Smooth muscle cell (in vitro differentiated cells): ENCODE measurements around the gene MYOG. TPM values are rescaled to one million over a fixed set of nuclear protein-coding genes. Genes with fewer than 3 reads are reported as not detected.

Source experiments
- DNase-seq: peaks from one replicate; lab custom pipeline; 2025; ENCODE audit not compliant: unreplicated experiment; lab: John Stamatoyannopoulos, UW
- H2AFZ ChIP-seq: fragments of 200-600 bp; sonication (generic); 2 replicates; pipeline ENCODE4 v1.6.0; 2016; ENCODE audit warnings: antibody characterized with exemption, low read depth, mild to moderate bottlenecking
- H3F3A ChIP-seq: fragments of 200-600 bp; sonication (generic); 2 replicates; pipeline ENCODE4 v1.6.0; 2017; ENCODE audit warnings: antibody characterized with exemption, low read depth
- H3K27ac ChIP-seq: fragments of 200-600 bp; sonication (generic); 2 replicates; pipeline ENCODE4 v1.5.1; 2016; ENCODE audit warnings: low read depth, mild to moderate bottlenecking
- H3K27me3 ChIP-seq: fragments of 200-600 bp; sonication (generic); 2 replicates; pipeline ENCODE4 v1.6.1; 2016; ENCODE audit warnings: low read depth, mild to moderate bottlenecking
- H3K36me3 ChIP-seq: fragments of 200-600 bp; sonication (generic); 2 replicates; pipeline ENCODE4 v1.5.1; 2016; ENCODE audit warnings: low read depth
- H3K4me1 ChIP-seq: fragments of 200-600 bp; sonication (generic); 2 replicates; pipeline ENCODE4 v1.5.1; 2016; ENCODE audit warnings: low read depth
- H3K4me2 ChIP-seq: fragments of 200-600 bp; sonication (generic); 2 replicates; pipeline ENCODE4 v1.6.0; 2016; ENCODE audit warnings: mild to moderate bottlenecking
- H3K4me3 ChIP-seq: fragments of 200-600 bp; sonication (generic); 2 replicates; pipeline ENCODE4 v1.5.1; 2016; ENCODE audit warnings: mild to moderate bottlenecking
- H3K79me2 ChIP-seq: fragments of 200-600 bp; sonication (generic); 2 replicates; pipeline ENCODE4 v1.6.0; 2016; ENCODE audit warnings: low read depth, mild to moderate bottlenecking
- H3K9ac ChIP-seq: fragments of 200-600 bp; sonication (generic); 2 replicates; pipeline ENCODE4 v1.6.0; 2016; ENCODE audit warnings: low read depth
- H3K9me3 ChIP-seq: fragments of 200-600 bp; sonication (generic); replicated peaks from 2 replicates; pipeline ENCODE4 v1.5.1; 2016; ENCODE audit warnings: low read depth
- H4K20me1 ChIP-seq: fragments of 200-600 bp; sonication (generic); 2 replicates; pipeline ENCODE4 v1.6.0; 2016; ENCODE audit warnings: low read depth
- WGBS: methylation state at CpG from one replicate; pipeline ENCODE4 v1.1.7; 2016; ENCODE audit warnings: low lambda C conversion rate; 5-methylcytosine and 5-hydroxymethylcytosine counted together
- polyA plus RNA-seq: library from polyadenylated mRNA; unstranded; fragments of >200 nt; fragmentation: Nextera tagmentation; extraction: Ambion mirVana; gene quantifications from 2 replicates; pipeline ENCODE4 v1.2.1, GENCODE V29; 2016
- total RNA-seq: library from RNA; depleted of rRNA; stranded (reverse); fragments of >200 nt; gene quantifications from 2 replicates; pipeline ENCODE4 v1.2.3, GENCODE V29; 2014
- TF ChIP-seq, protein P1 (sequence below): fragments of 200-600 bp; sonication (generic); IDR thresholded peaks from 2 replicates; pipeline ENCODE4 v1.5.1; 2017; ENCODE audit warnings: borderline replicate concordance, mild to moderate bottlenecking, antibody characterized with exemption; ENCODE audit not compliant: insufficient read depth, poor library complexity, severe bottlenecking

The MYOG gene
- total and polyA plus RNA-seq, 2 experiments from 2014 or later, result not detected

DNA sequence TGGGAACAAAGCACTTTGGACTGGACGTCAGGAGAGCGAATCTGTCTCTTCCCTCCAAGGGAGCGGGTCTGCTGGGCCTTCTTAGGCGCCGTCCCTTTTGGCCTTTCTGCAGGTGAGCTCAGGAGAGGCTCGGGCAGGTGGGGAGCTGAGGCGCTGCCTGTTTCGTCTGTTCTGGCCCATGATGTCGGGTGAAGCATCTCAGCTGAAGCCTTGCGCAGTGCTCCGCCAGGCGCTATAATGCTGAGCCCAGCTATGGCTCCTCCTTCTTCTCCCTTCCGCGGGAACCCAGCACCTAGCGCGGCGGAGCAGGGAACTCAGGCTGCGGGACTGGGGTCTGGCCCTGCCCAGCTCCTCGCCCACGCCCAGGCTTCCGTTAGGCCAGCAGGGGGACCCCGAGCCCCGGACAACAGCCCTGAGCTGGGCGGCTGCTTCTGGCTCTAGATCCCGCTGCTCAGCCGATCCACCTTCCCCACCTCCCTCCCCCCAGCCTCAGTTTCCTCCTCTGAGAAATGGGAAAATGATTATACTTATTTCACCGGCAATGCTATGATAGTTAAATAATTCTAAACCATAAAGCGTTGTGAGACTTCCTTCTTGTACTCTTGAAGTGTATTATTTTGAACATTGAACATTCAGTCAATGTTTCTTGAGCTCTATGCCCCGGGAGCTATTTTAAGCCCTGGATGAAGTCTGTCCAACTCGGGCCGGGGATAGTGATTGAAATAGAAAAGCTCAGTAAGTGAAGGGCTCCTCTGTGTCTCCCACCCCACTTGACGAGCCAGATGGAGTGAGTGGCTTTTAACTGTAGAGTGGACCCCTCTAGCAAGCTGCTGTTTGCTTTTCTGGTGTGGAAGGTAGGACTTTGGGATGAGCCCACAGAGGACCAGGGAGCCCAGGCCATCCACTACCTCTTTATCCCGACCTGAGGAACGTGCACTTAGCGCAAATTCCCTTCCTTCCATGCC, 32.1 kb upstream of the MYOG start:
- no peak overlapping the region for H3K9ac ChIP-seq
- H3K9me3 ChIP-seq, result no peaks in the 10 kb centered on the region
- no peaks in the 10 kb centered on the region for H3F3A ChIP-seq
- H3K4me2 ChIP-seq, result peak overlapping the region; percentile 76
- H3K4me1 ChIP-seq, result no peaks in the 10 kb centered on the region
- no peak overlapping the region for H3K4me3 ChIP-seq
- H3K27me3 ChIP-seq, result peaks cover 23% of the 10 kb centered on the region
- whole genome bisulfite sequencing, result 26% methylated on average over 33 of the region's 35 CpGs
- H3K36me3 ChIP-seq, result no peaks in the 10 kb centered on the region
- DNase-seq, result peak; percentile 39
- no peaks in the 10 kb centered on the region for H3K79me2 ChIP-seq
- H2AFZ ChIP-seq, result no peak overlapping the region
- H3K27ac ChIP-seq, result no peak overlapping the region
- TF ChIP-seq, protein P1, sequence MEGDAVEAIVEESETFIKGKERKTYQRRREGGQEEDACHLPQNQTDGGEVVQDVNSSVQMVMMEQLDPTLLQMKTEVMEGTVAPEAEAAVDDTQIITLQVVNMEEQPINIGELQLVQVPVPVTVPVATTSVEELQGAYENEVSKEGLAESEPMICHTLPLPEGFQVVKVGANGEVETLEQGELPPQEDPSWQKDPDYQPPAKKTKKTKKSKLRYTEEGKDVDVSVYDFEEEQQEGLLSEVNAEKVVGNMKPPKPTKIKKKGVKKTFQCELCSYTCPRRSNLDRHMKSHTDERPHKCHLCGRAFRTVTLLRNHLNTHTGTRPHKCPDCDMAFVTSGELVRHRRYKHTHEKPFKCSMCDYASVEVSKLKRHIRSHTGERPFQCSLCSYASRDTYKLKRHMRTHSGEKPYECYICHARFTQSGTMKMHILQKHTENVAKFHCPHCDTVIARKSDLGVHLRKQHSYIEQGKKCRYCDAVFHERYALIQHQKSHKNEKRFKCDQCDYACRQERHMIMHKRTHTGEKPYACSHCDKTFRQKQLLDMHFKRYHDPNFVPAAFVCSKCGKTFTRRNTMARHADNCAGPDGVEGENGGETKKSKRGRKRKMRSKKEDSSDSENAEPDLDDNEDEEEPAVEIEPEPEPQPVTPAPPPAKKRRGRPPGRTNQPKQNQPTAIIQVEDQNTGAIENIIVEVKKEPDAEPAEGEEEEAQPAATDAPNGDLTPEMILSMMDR, result peak; percentile 83
- H4K20me1 ChIP-seq, result no peaks in the 10 kb centered on the region

DNA sequence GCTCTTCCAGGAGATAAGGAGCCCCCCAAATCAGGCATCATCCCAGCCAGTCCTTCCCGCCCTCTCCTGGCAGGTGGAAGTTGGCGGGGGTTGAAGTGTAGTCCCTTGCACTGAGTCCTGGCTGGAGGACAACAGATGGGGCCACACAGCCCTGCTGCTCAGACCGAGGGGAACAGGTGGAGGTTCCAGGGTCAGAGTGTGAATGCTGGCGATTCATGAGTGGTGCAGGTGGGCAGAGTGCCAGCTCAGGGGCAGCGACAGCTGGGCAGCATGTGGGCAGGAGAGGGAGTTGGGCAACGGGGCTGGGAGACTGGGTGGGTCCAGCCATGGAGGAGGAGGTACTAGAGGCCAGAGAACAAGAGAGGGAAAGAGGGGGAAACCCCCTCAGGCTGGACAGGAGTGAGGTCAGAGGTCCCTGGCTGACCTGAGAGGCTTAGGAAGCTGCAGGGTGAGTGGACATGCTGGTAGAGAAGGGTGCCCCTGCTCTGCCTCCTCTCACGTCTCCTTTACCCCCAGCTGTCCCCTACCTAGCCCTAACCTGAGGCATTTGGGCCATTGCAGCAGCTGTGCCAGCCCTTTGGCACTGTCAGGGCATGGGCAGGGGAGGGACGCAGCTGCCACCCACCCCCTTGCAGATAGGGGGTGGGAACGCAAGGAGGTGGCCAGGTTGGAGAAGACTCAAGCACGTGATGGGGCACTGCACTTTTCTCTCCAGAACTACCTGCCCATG, 30.4 kb upstream of the MYOG start:
- Histone ChIP-seq H3K4me2 (no peak overlapping the region), H3K9ac (no peak overlapping the region), H3K4me1 (no peaks in the 10 kb centered on the region), H3K9me3 (no peaks in the 10 kb centered on the region), H3K36me3 (no peaks in the 10 kb centered on the region), H3F3A (no peaks in the 10 kb centered on the region), H3K79me2 (no peaks in the 10 kb centered on the region), H3K27me3 (peaks cover 23% of the 10 kb centered on the region), H3K27ac (no peak overlapping the region), H3K4me3 (no peak overlapping the region), H2AFZ (no peak overlapping the region), H4K20me1 (no peaks in the 10 kb centered on the region)
- no peak for DNase-seq
- 87% methylated on average over 10 of the region's 10 CpGs for WGBS
- TF ChIP-seq, protein P1, result no peak

DNA sequence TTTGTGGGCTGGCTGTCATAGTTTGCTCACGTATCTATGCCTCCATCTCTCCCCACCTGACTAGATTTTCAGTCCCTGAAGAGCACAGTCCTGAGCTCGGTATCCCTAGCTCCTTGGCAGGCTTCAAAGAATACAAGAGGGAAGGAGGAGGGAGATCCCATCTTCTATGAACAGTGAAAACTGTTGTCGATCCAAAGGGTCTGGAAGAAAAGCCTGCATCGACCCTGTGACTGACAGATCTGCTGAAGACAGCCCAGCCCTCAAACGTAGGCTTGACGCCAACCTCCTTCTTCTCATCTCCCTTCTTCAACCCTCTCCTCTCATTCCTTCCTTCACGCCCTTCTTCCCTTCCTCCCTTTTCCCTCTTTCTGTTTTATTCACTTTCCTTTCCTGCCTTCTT, 28.4 kb upstream of the MYOG start:
- Histone ChIP-seq H4K20me1 (no peaks in the 10 kb centered on the region), H3K27ac (no peak overlapping the region), H3K79me2 (no peaks in the 10 kb centered on the region), H3K36me3 (no peaks in the 10 kb centered on the region), H3K4me3 (no peak overlapping the region), H3K4me2 (no peak overlapping the region), H3K27me3 (peaks cover 40% of the 10 kb centered on the region), H3F3A (no peaks in the 10 kb centered on the region), H2AFZ (no peak overlapping the region), H3K9me3 (no peaks in the 10 kb centered on the region), H3K4me1 (no peaks in the 10 kb centered on the region), H3K9ac (no peak overlapping the region)
- 72% methylated on average over 7 of the region's 7 CpGs for WGBS
- TF ChIP-seq, protein P1, result no peak
- no peak for DNase-seq
